Trophoblast cell (in vitro differentiated cells and primary cell): ENCODE results near the gene PRKAB1.

Source experiments
- DNase-seq, 2 donors: peaks; one replicate each; pipeline ENCODE4 v3.0.0-alpha.2; 2016
- H2AFZ ChIP-seq: 2 replicates; pipeline ENCODE4 v1.6.1; 2013; ENCODE audit warnings: low read length, moderate library complexity, mild to moderate bottlenecking; ENCODE audit not compliant: insufficient read depth, poor library complexity
- H2AK5ac ChIP-seq: 2 replicates; pipeline ENCODE4 v1.6.1; 2013; ENCODE audit warnings: mild to moderate bottlenecking, low read length
- H2BK120ac ChIP-seq: 2 replicates; pipeline ENCODE4 v1.6.1; 2013; ENCODE audit warnings: low read length, mild to moderate bottlenecking, moderate library complexity; ENCODE audit not compliant: insufficient read depth, poor library complexity
- H2BK12ac ChIP-seq: 2 replicates; pipeline ENCODE4 v1.6.1; 2013; ENCODE audit warnings: mild to moderate bottlenecking, low read length, moderate library complexity
- H2BK5ac ChIP-seq: 2 replicates; pipeline ENCODE4 v1.6.1; 2013; ENCODE audit warnings: low read length, low read depth, moderate library complexity, mild to moderate bottlenecking; ENCODE audit not compliant: poor library complexity
- H3K14ac ChIP-seq: 2 replicates; pipeline ENCODE4 v1.6.1; 2013; ENCODE audit warnings: mild to moderate bottlenecking, low read length
- H3K18ac ChIP-seq: 2 replicates; pipeline ENCODE4 v1.6.1; 2013; ENCODE audit warnings: mild to moderate bottlenecking, low read length
- H3K23ac ChIP-seq: 2 replicates; pipeline ENCODE4 v1.6.1; 2013; ENCODE audit warnings: low read length
- H3K27ac ChIP-seq: 2 replicates; pipeline ENCODE4 v1.5.1; 2013; ENCODE audit warnings: low read depth, mild to moderate bottlenecking, inconsistent platforms, low read length, moderate library complexity
- H3K27me3 ChIP-seq: 2 replicates; pipeline ENCODE4 v1.6.1; 2013; ENCODE audit warnings: inconsistent platforms, mild to moderate bottlenecking, low read length, moderate library complexity; ENCODE audit not compliant: insufficient read depth
- H3K36me3 ChIP-seq, 2 experiments: 1 replicate in 1 of 2; 2 replicates in 1 of 2; pipeline ENCODE4 v1.6.1; 2013; ENCODE audit warnings: low read length in 2 of 2, mild to moderate bottlenecking in 2 of 2, moderate library complexity in 1 of 2; ENCODE audit not compliant: insufficient read depth in 2 of 2, control insufficient read depth in 1 of 2
- H3K4ac ChIP-seq: 2 replicates; pipeline ENCODE4 v1.6.1; 2013; ENCODE audit warnings: low read depth, mild to moderate bottlenecking, low read length, moderate library complexity
- H3K4me1 ChIP-seq, 2 experiments: 1 replicate in 1 of 2; 2 replicates in 1 of 2; pipeline ENCODE4 v1.6.1; 2013; ENCODE audit warnings: low read length in 2 of 2, mild to moderate bottlenecking in 2 of 2, moderate library complexity in 1 of 2; ENCODE audit not compliant: insufficient read depth in 2 of 2, control insufficient read depth in 1 of 2
- H3K4me2 ChIP-seq: 2 replicates; pipeline ENCODE4 v1.6.1; 2013; ENCODE audit warnings: inconsistent platforms, mild to moderate bottlenecking, low read length, moderate library complexity
- H3K4me3 ChIP-seq: 2 replicates; pipeline ENCODE4 v1.5.1; 2013; ENCODE audit warnings: mild to moderate bottlenecking, low read depth, low read length, inconsistent platforms
- H3K79me1 ChIP-seq: one replicate; pipeline ENCODE4 v1.6.1; 2013; ENCODE audit warnings: low read length
- H3K79me2 ChIP-seq: 2 replicates; pipeline ENCODE4 v1.6.1; 2013; ENCODE audit warnings: low read length, mild to moderate bottlenecking; ENCODE audit not compliant: control insufficient read depth, insufficient read depth, poor library complexity
- H3K9ac ChIP-seq: 2 replicates; pipeline ENCODE4 v1.6.1; 2013; ENCODE audit warnings: mild to moderate bottlenecking, low read length
- H3K9me3 ChIP-seq: 2 replicates; pipeline ENCODE4 v1.6.1; 2013; ENCODE audit warnings: low read depth, mild to moderate bottlenecking, control low read depth, inconsistent platforms, low read length; ENCODE audit not compliant: insufficient read depth
- H4K12ac ChIP-seq: 2 replicates; pipeline ENCODE4 v1.6.1; 2013; ENCODE audit warnings: low read depth, mild to moderate bottlenecking, low read length, moderate library complexity
- H4K8ac ChIP-seq: 2 replicates; pipeline ENCODE4 v1.6.1; 2013; ENCODE audit warnings: low read depth, mild to moderate bottlenecking, low read length, moderate library complexity
- H4K91ac ChIP-seq: one replicate; pipeline ENCODE4 v1.6.1; 2013; ENCODE audit warnings: low read depth, mild to moderate bottlenecking, low read length, moderate library complexity
- WGBS: extraction: QIAGEN DNeasy Blood & Tissue Kit; methylation state at CpG from one replicate; pipeline ENCODE4 v1.1.7; 2013; ENCODE audit warnings: missing lambda C conversion rate; ENCODE audit not compliant: insufficient read length, insufficient coverage; ENCODE audit errors: extremely low coverage; 5-methylcytosine and 5-hydroxymethylcytosine counted together

PRKAB1 gene

GRCh38 chr12:119630962-119631550, 36.9 kb upstream of the PRKAB1 start:
- Histone ChIP-seq H3K4me1 (no peaks in the 10 kb centered on the region), H3K9ac (no peak overlapping the region), H3K79me2 (no peaks in the 10 kb centered on the region), H3K23ac (no peak overlapping the region), H2BK120ac (no peak overlapping the region), H2AFZ (no peak overlapping the region), H3K4me3 (no peak overlapping the region), H3K9me3 (no peaks in the 10 kb centered on the region), H4K12ac (no peak overlapping the region), H3K4ac (no peak overlapping the region), H4K91ac (no peak overlapping the region), H3K27me3 (no peaks in the 10 kb centered on the region), H3K27ac (no peak overlapping the region), H2AK5ac (no peak overlapping the region), H3K14ac (no peak overlapping the region), H3K4me2 (no peak overlapping the region), H3K79me1 (no peaks in the 10 kb centered on the region), H2BK5ac (no peak overlapping the region), H3K36me3 (no peaks in the 10 kb centered on the region), H3K18ac (no peak overlapping the region), H4K8ac (no peak overlapping the region), H2BK12ac (no peak overlapping the region)
- WGBS, result no CpG with 5 or more reads among the region's 1 CpG
- no peak for DNase-seq

- no CpG with 5 or more reads among the region's 4 CpGs for WGBS
- H4K91ac ChIP-seq, result no peak overlapping the region
Observed at GRCh38 chr12:119631930-119632678, 35.8 kb upstream of the PRKAB1 start.

GRCh38 chr12:119634743-119635142, 33.2 kb upstream of the PRKAB1 start:
- Histone ChIP-seq H3K27me3 (no peaks in the 10 kb centered on the region), H2BK120ac (no peak overlapping the region), H3K4me1 (no peaks in the 10 kb centered on the region), H3K14ac (no peak overlapping the region), H3K27ac (no peak overlapping the region), H2BK12ac (no peak overlapping the region), H3K18ac (no peak overlapping the region), H3K4me2 (no peak overlapping the region), H3K9ac (no peak overlapping the region), H3K23ac (no peak overlapping the region), H3K79me1 (no peaks in the 10 kb centered on the region), H2AK5ac (no peak overlapping the region), H2BK5ac (no peak overlapping the region), H3K79me2 (no peaks in the 10 kb centered on the region), H4K12ac (no peak overlapping the region), H4K91ac (no peak overlapping the region), H3K36me3 (no peaks in the 10 kb centered on the region), H3K9me3 (no peaks in the 10 kb centered on the region), H2AFZ (no peak overlapping the region), H4K8ac (no peak overlapping the region), H3K4me3 (no peak overlapping the region), H3K4ac (no peak overlapping the region)
- WGBS, result no CpG with 5 or more reads among the region's 6 CpGs
- DNase-seq, result no peak

More at GRCh38 chr12:119631930-119632678, 35.8 kb upstream of the PRKAB1 start:
- no peaks in the 10 kb centered on the region for H3K4me1 ChIP-seq
- H3K4me2 ChIP-seq, result no peak overlapping the region
- no peak for DNase-seq
- H3K27ac ChIP-seq, result no peak overlapping the region
- H3K9ac ChIP-seq, result no peak overlapping the region
- H3K4ac ChIP-seq, result no peak overlapping the region
- no peak overlapping the region for H4K8ac ChIP-seq
- H3K79me1 ChIP-seq, result no peaks in the 10 kb centered on the region
- H2AFZ ChIP-seq, result no peak overlapping the region
- no peak overlapping the region for H2AK5ac ChIP-seq
- H3K14ac ChIP-seq, result no peak overlapping the region
- no peak overlapping the region for H2BK5ac ChIP-seq
- no peak overlapping the region for H2BK120ac ChIP-seq
- no peak overlapping the region for H3K4me3 ChIP-seq
- no peak overlapping the region for H3K23ac ChIP-seq
- no peak overlapping the region for H3K18ac ChIP-seq
- H3K79me2 ChIP-seq, result no peaks in the 10 kb centered on the region
- H2BK12ac ChIP-seq, result no peak overlapping the region
- H3K27me3 ChIP-seq, result no peaks in the 10 kb centered on the region
- no peaks in the 10 kb centered on the region for H3K36me3 ChIP-seq
- no peaks in the 10 kb centered on the region for H3K9me3 ChIP-seq
- no peak overlapping the region for H4K12ac ChIP-seq

GRCh38 chr12:119642986-119643385, 24.9 kb upstream of the PRKAB1 start:
- no peak overlapping the region for H2AK5ac ChIP-seq
- H3K27ac ChIP-seq, result no peak overlapping the region
- no peak overlapping the region for H3K18ac ChIP-seq
- no peak overlapping the region for H3K4ac ChIP-seq
- no peak overlapping the region for H4K8ac ChIP-seq
- no peak overlapping the region for H3K9ac ChIP-seq
- no CpG with 5 or more reads among the region's 4 CpGs for WGBS
- no peaks in the 10 kb centered on the region for H3K4me1 ChIP-seq
- H4K91ac ChIP-seq, result no peak overlapping the region
- no peak for DNase-seq
- H2BK12ac ChIP-seq, result no peak overlapping the region
- H2BK5ac ChIP-seq, result no peak overlapping the region
- no peak overlapping the region for H3K14ac ChIP-seq
- H3K9me3 ChIP-seq, result no peaks in the 10 kb centered on the region
- H4K12ac ChIP-seq, result no peak overlapping the region
- no peak overlapping the region for H2AFZ ChIP-seq
- no peak overlapping the region for H2BK120ac ChIP-seq
- H3K79me2 ChIP-seq, result no peaks in the 10 kb centered on the region
- H3K4me2 ChIP-seq, result no peak overlapping the region
- H3K23ac ChIP-seq, result no peak overlapping the region
- no peaks in the 10 kb centered on the region for H3K79me1 ChIP-seq
- no peaks in the 10 kb centered on the region for H3K27me3 ChIP-seq
- H3K36me3 ChIP-seq, result no peaks in the 10 kb centered on the region
- no peak overlapping the region for H3K4me3 ChIP-seq
